K562 (cell line): ENCODE measurements around the gene ZDHHC24. TPM values are rescaled to one million over a fixed set of nuclear protein-coding genes. Genes with fewer than 3 reads are reported as not detected.
A peak's percentile ranks its signal among the peaks of the same experiment; 100 is the strongest.

ENCODE experiments used
- ARID2 ChIP-seq: fragments of 450-650 bp; IDR thresholded peaks from 2 replicates; pipeline ENCODE4 v1.6.1; 2017; ENCODE audit warnings: antibody characterized with exemption, mild to moderate bottlenecking
- CTBP1 ChIP-seq: fragments of 450-650 bp; IDR thresholded peaks from 2 replicates; pipeline ENCODE4 v1.6.1; 2016; ENCODE audit warnings: borderline replicate concordance
- ERF ChIP-seq: fragments of 450-650 bp; formaldehyde crosslinking; IDR thresholded peaks from 2 replicates; pipeline ENCODE4 v1.4.0; 2020; ENCODE audit warnings: mild to moderate bottlenecking, mixed read lengths
- HDAC1 ChIP-seq, 2 experiments: fragments of 450-650 bp; IDR thresholded peaks; 2 replicates each; pipeline ENCODE4 v1.6.1; 2016 to 2017; ENCODE audit warnings: inconsistent platforms in 1 of 2, mild to moderate bottlenecking in 1 of 2, moderate library complexity in 1 of 2
- MAFK ChIP-seq: IDR thresholded peaks from 2 replicates; pipeline ENCODE4 v1.6.1; 2011; ENCODE audit warnings: low read length, improper control_type of control experiment
- MCM2 ChIP-seq: fragments of 450-650 bp; IDR thresholded peaks from 2 replicates; pipeline ENCODE4 v1.6.1; 2017; ENCODE audit warnings: low read depth, mild to moderate bottlenecking
- MYNN ChIP-seq, 2 experiments: sonication (generic); formaldehyde crosslinking in 1 of 2; IDR thresholded peaks; 2 replicates each; pipeline versions ENCODE4 v1.5.0 to v1.6.1; 2016 to 2020; ENCODE audit warnings: antibody characterized with exemption in 1 of 2, missing genetic modification reagents in 1 of 2
- POLR2AphosphoS5 ChIP-seq: IDR thresholded peaks from 2 replicates; pipeline ENCODE4 v1.6.1; 2011; ENCODE audit warnings: mild to moderate bottlenecking, low read depth, low read length, moderate library complexity; ENCODE audit not compliant: control insufficient read depth, insufficient read depth
- SAFB2 ChIP-seq: fragments of 200-400 bp; formaldehyde crosslinking; IDR thresholded peaks from 2 replicates; pipeline ENCODE4 v1.6.1; 2018; ENCODE audit warnings: borderline replicate concordance, low read length, low read depth, moderate library complexity; ENCODE audit not compliant: severe bottlenecking
- SMARCB1 ChIP-seq: IDR thresholded peaks from 2 replicates; pipeline ENCODE4 v1.6.1; 2011; ENCODE audit warnings: improper control_type of control experiment, low read depth; ENCODE audit not compliant: insufficient read length
- U2AF1 ChIP-seq: fragments of 200-400 bp; formaldehyde crosslinking; optimal IDR thresholded peaks from 2 replicates; pipeline ENCODE3; 2017; ENCODE audit warnings: mild to moderate bottlenecking, low read depth, low read length, moderate library complexity
- XRCC4 ChIP-seq: IDR thresholded peaks from one replicate; pipeline ENCODE4 v1.6.1; 2011; ENCODE audit not compliant: insufficient read depth, insufficient read length; ENCODE audit errors: extremely low read depth
- ZFP1 ChIP-seq: fragments of 450-650 bp; formaldehyde crosslinking; IDR thresholded peaks from 2 replicates; pipeline ENCODE4 v1.4.0; 2020; ENCODE audit warnings: mild to moderate bottlenecking, mixed read lengths
- ZNF217 ChIP-seq: sonication (generic); formaldehyde crosslinking; IDR thresholded peaks from 2 replicates; pipeline ENCODE4 v1.8.0; 2022; ENCODE audit warnings: mild to moderate bottlenecking, missing genetic modification reagents
- ZNF347 ChIP-seq: fragments of 450-650 bp; formaldehyde crosslinking; IDR thresholded peaks from 2 replicates; pipeline ENCODE4 v1.4.0; 2020; ENCODE audit warnings: low read depth, mild to moderate bottlenecking, moderate library complexity
- ZNF408 ChIP-seq: fragments of 250-450 bp; sonication (Bioruptor Pico); IDR thresholded peaks from 2 replicates; pipeline ENCODE4 v1.4.0; 2020; ENCODE audit warnings: low read depth, mild to moderate bottlenecking, moderate library complexity
- ZNF75A ChIP-seq: fragments of 450-650 bp; formaldehyde crosslinking; IDR thresholded peaks from 2 replicates; pipeline ENCODE4 v1.4.0; 2020; ENCODE audit warnings: mild to moderate bottlenecking
- ZNF76 ChIP-seq: fragments of 250-450 bp; sonication (Bioruptor Pico); IDR thresholded peaks from 2 replicates; pipeline ENCODE4 v1.4.0; 2020; ENCODE audit warnings: mild to moderate bottlenecking, moderate library complexity, borderline replicate concordance
- ZNF780A ChIP-seq: fragments of 250-450 bp; sonication (Bioruptor Pico); IDR thresholded peaks from 2 replicates; pipeline ENCODE4 v1.5.0; 2021; ENCODE audit warnings: mild to moderate bottlenecking
- polyA plus RNA-seq, 8 experiments: library from polyadenylated mRNA; depleted of rRNA in 4 of 8; stranded (reverse) in 5 of 8; unstranded in 3 of 8; fragments of >200 nt; fragmentation: Nextera tagmentation in 2 of 8; fragmentation: Illumina TruSeq in 1 of 8; extraction: Ambion mirVana in 2 of 8; extraction: Trizol in 1 of 8; gene quantifications; 2 replicates each; pipeline versions ENCODE4 v1.2.1 to v1.2.3, GENCODE V29; 2011 to 2014; ENCODE audit warnings: inconsistent platforms in 1 of 8, missing spikeins in 1 of 8
- total RNA-seq, 7 experiments: library from RNA; depleted of rRNA in 6 of 7; stranded (reverse); fragments of >200 nt in 6 of 7; fragmentation: Illumina TruSeq in 2 of 7; extraction: Trizol in 2 of 7; gene quantifications; 2 replicates each; pipeline versions ENCODE4 v1.2.1 to v1.2.3, GENCODE V29; 2011 to 2021; ENCODE audit warnings: low replicate concordance in 1 of 7
- TF ChIP-seq, protein P1 (sequence below): fragments of 250-450 bp; sonication (Bioruptor Pico); IDR thresholded peaks from 2 replicates; pipeline ENCODE4 v1.8.0; 2021; ENCODE audit warnings: borderline replicate concordance, mild to moderate bottlenecking, moderate library complexity; ENCODE audit not compliant: poor library complexity, severe bottlenecking
- TF ChIP-seq, protein P2 (sequence below): IDR thresholded peaks from 2 replicates; pipeline ENCODE4 v1.6.1; 2012; ENCODE audit warnings: low read depth, low read length, improper control_type of control experiment, borderline replicate concordance
- TF ChIP-seq, protein P3 (sequence below): fragments of 450-650 bp; formaldehyde crosslinking; IDR thresholded peaks from 2 replicates; pipeline ENCODE4 v1.4.0; 2020; ENCODE audit warnings: mild to moderate bottlenecking, moderate library complexity

Gene ZDHHC24
- total and polyA plus RNA-seq, 9 of the 15 experiments (the other 6 are each of a cell fraction or from before 2014, with no cell fraction given) = 0.45 to 11.2 (median 2.7) TPM

DNA sequence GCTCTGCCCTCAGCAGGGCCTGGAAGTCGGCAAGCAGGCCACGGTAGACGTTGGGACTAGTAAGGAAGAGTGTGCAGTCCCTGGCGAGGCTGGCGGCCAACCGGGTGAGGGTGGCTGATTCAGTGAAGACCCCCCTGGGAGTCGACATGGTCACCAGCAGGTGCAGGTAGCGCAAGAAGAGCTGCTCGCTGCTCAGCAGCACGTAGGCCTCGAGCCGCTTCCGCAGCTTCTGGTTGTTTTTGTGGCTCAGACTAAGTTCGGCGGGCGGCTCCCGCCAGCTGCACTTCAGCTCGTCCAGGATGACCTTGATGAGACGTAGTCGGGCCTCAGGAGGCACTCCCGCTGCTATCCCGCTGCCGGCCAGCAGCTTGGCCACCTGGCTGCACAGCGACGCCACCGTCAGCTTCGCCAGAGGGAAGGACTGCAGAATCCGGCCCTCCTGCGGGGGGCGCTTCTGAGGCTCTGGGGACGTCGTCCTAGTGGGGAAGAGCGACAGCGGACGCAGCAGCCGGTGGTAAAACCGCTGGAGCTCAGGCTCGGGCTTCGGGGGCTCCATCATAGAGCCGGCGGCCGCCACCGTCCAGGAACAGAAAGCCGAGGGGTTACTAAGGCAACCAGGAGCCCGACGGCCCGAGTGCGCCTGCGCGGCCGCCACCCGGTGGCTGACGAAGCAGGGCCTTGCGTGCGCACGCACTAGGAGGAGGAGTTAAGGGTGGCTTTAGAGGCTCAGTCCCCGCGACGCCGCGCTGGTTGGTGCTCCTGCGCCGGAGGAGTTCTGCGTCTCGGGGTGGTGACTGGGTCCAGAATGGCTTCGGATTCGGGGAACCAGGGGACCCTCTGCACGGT is 46.8 kb upstream of the ZDHHC24 start, which contains the start of the genes CCDC87 and CCS (continued):
- TF ChIP-seq, protein P1, sequence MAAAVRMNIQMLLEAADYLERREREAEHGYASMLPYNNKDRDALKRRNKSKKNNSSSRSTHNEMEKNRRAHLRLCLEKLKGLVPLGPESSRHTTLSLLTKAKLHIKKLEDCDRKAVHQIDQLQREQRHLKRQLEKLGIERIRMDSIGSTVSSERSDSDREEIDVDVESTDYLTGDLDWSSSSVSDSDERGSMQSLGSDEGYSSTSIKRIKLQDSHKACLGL (CRISPR knock-in tag) = no peak
- TF ChIP-seq ZNF217 (CRISPR knock-in tag) (no peak), SMARCB1 (no peak), MYNN (IDR thresholded peaks at IDR 0.05) (no peak; the same call in 1 of the 2 replicates), MYNN (CRISPR knock-in tag; IDR thresholded peaks at IDR 0.05) (no peak), HDAC1 (IDR thresholded peaks at IDR 0.05) (peak in 1 of 2 experiments; percentile 83; a peak in 2 of 4 replicates), CTBP1 (peak; percentile 90), ARID2 (no peak), ZNF76 (CRISPR knock-in tag) (0 out of 2 replicates have a peak, but pooled peaks have one; percentile 60), ZNF408 (no peak), MAFK (no peak), ZNF780A (no peak), ZFP1 (CRISPR knock-in tag) (no peak), ERF (CRISPR knock-in tag) (no peak), ZNF347 (CRISPR knock-in tag) (no peak), U2AF1 (no peak), POLR2AphosphoS5 (peak; percentile 79), ZNF75A (no peak), MCM2 (no peak), SAFB2 (no peak), XRCC4 (no peak)
- TF ChIP-seq, protein P2, sequence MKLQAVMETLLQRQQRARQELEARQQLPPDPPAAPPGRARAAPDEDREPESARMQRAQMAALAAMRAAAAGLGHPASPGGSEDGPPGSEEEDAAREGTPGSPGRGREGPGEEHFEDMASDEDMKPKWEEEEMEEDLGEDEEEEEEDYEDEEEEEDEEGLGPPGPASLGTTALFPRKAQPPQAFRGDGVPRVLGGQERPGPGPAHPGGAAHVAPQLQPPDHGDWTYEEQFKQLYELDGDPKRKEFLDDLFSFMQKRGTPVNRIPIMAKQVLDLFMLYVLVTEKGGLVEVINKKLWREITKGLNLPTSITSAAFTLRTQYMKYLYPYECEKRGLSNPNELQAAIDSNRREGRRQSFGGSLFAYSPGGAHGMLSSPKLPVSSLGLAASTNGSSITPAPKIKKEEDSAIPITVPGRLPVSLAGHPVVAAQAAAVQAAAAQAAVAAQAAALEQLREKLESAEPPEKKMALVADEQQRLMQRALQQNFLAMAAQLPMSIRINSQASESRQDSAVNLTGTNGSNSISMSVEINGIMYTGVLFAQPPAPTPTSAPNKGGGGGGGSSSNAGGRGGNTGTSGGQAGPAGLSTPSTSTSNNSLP = no peak
- TF ChIP-seq, protein P3, sequence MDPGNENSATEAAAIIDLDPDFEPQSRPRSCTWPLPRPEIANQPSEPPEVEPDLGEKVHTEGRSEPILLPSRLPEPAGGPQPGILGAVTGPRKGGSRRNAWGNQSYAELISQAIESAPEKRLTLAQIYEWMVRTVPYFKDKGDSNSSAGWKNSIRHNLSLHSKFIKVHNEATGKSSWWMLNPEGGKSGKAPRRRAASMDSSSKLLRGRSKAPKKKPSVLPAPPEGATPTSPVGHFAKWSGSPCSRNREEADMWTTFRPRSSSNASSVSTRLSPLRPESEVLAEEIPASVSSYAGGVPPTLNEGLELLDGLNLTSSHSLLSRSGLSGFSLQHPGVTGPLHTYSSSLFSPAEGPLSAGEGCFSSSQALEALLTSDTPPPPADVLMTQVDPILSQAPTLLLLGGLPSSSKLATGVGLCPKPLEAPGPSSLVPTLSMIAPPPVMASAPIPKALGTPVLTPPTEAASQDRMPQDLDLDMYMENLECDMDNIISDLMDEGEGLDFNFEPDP (CRISPR knock-in tag) = no peak
